Stimulated activated CD8-positive, alpha-beta memory T cell treated with anti-CD3 and anti-CD28 coated beads, Interleukin-15, amount 100 ng/mL, for 48 hours (primary cell): ENCODE results near the gene R3HDML.

Experiments used
- DNase-seq, 2 donors: peaks; one replicate each; pipeline ENCODE4 v3.0.0-alpha.2; 2020; ENCODE audit warnings: low read depth in 2 of 2

The R3HDML gene

GRCh38 chr20:44400671-44400969 is 63.8 kb downstream of the R3HDML start:
- DNase-seq = no peak
